Measurements from ENCODE around the gene CDC42BPG. TPM values are rescaled to one million over a fixed set of nuclear protein-coding genes. Genes with fewer than 3 reads are reported as not detected.
A peak's percentile ranks its signal among the peaks of the same experiment; 100 is the strongest.

CDC42BPG gene
- total RNA-seq, 2 donors from 2014 or later = 1.1 to 1.5 TPM

- H3K36me3 Mint-ChIP-seq (ENCODE audit: insufficient read depth in 2 of 2) = peaks cover 15 to 32% of the 10 kb centered on the region in 2 donors
- DNase-seq (peak; percentile 83), ATAC-seq (replicated peaks in 1 of 2) (peak; percentile 31 to 51)
- no peaks in the 10 kb centered on the region for H3K27me3 Mint-ChIP-seq (ENCODE audit: low read depth)
- peak overlapping the region; percentile 91 for H3K27ac Mint-ChIP-seq
- no peaks in the 10 kb centered on the region for H3K9me3 Mint-ChIP-seq
- H3K4me1 Mint-ChIP-seq (ENCODE audit: low read depth) = peaks cover 96% of the 10 kb centered on the region
- H3K4me3 Mint-ChIP-seq = peak overlapping the region; percentile 67 to 91
Measured at GRCh38 chr11:64856382-64857227, 12.2 kb upstream of the CDC42BPG start.

- Mint-ChIP-seq H3K27ac (peak overlapping the region; percentile 91), H3K27me3 (ENCODE audit: low read depth) (no peaks in the 10 kb centered on the region), H3K4me1 (ENCODE audit: low read depth) (peaks cover 96% of the 10 kb centered on the region), H3K36me3 (ENCODE audit: insufficient read depth in 2 of 2) (peaks cover 15 to 32% of the 10 kb centered on the region in 2 donors), H3K4me3 (peak overlapping the region; percentile 67 to 91), H3K9me3 (no peaks in the 10 kb centered on the region)
- DNase-seq (no peak), ATAC-seq (replicated peaks in 1 of 2) (no peak)
Measured at GRCh38 chr11:64855596-64856304, 11.3 kb upstream of the CDC42BPG start.

DNA sequence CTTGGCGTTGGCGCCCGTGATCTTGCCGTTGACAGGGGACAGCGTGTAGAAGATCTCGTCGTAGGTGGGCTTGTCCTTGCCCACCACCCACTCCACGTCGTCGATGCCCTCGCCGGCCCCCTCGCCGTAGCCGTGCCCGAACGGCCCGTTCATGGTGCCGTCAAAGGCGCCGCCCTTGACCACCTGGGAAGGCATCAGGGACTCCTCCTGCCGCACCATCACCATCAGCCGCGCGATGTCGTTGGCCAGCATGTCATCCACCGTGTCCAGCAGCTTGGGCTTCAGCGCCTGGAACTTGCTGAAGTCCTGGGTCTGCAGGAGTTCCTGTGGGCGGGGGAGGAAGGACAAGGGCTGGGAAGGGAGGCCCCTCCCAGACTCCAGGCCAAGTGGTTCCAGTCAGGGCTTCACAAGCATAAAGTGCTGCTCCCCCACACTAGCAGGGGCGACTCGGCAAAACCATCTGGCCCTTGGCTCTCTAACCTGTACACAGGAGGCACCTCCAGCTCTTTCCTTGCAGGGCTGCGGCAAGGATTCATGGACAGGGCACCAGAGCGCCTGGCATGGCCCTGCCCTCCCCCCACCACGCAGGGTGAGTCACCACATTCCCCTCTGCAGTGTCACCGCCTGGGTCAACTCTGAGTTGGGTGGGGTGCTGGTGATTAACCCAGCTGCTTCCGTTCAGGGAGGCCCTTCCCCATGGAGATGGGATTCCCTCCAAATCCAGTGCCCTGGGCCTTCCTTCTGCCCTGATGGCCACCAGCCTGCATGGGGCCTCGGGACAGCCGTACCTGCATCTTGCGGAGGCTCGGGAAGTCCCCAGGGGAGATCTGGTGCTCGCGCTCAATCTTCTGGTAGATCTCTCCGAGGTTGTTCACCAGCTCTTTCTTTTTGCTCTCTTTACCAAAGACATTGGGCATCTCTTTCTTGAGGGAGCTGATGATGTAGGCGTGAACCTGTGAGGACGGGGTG lies 10.4 kb upstream of the CDC42BPG start:
- Mint-ChIP-seq H3K36me3 (ENCODE audit: insufficient read depth in 2 of 2) (peaks cover 14 to 28% of the 10 kb centered on the region in 2 donors), H3K27ac (peak overlapping the region; percentile 91), H3K4me3 (peak overlapping the region; percentile 67 to 91), H3K9me3 (no peaks in the 10 kb centered on the region), H3K27me3 (ENCODE audit: low read depth) (no peaks in the 10 kb centered on the region), H3K4me1 (ENCODE audit: low read depth) (peaks cover 96% of the 10 kb centered on the region)
- peak; percentile 59 to 70 for DNase-seq
- ATAC-seq (replicated peaks in 1 of 2) = no peak

DNA sequence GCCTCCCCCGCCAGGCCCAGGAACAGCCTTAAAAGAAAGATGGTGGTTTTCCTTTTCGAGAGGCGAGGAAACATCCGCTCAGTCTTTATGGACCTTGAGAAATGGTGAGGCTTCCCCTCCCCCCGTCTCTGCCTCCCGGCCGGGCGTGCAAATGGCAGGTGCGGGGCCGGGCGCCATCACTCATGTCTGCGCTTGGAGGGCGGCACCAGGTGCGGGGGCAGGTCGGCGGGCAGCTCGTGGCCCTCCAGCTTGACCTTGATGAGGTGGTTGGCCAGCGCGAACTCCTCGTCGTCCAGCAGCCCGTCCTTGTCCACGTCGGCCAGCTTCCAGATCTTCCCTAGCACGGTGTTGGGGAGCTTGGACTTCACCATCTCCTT lies 9.7 kb upstream of the CDC42BPG start:
- H3K27ac Mint-ChIP-seq = peak overlapping the region; percentile 51
- H3K27me3 Mint-ChIP-seq (ENCODE audit: low read depth) = no peaks in the 10 kb centered on the region
- H3K36me3 Mint-ChIP-seq (ENCODE audit: insufficient read depth in 2 of 2) = peaks cover 14 to 25% of the 10 kb centered on the region in 2 donors
- H3K4me3 Mint-ChIP-seq = peak overlapping the region; percentile 67 to 91
- no peaks in the 10 kb centered on the region for H3K9me3 Mint-ChIP-seq
- H3K4me1 Mint-ChIP-seq (ENCODE audit: low read depth) = peaks cover 96% of the 10 kb centered on the region
- no peak for DNase-seq
- no peak for ATAC-seq (replicated peaks in 1 of 2)

DNA sequence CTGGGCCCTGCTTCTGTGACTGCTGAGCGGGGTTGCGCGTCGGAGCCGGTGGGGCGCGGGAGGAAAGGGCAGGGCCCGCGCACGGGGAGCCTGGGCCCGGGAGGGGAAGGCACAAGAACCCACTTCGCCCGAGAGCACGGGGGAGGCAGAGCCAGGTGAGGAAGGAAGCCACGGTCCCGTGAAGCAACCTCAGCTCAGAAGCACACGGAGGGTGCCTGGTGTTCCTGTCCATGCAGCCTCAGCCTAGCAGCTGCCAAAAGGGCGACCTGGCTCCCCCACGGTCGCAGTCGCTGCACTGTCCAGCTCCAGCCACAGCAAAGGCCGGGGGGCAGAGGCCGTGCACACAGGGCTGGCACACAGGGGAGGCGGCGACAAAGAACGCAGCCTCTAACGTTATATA lies 9.3 kb upstream of the CDC42BPG start:
- Mint-ChIP-seq H3K4me3 (peak overlapping the region; percentile 67 to 91), H3K4me1 (ENCODE audit: low read depth) (peaks cover 96% of the 10 kb centered on the region), H3K27me3 (ENCODE audit: low read depth) (no peaks in the 10 kb centered on the region), H3K27ac (peak overlapping the region; percentile 65), H3K9me3 (no peaks in the 10 kb centered on the region), H3K36me3 (ENCODE audit: insufficient read depth in 2 of 2) (peaks cover 14 to 22% of the 10 kb centered on the region in 2 donors)
- ATAC-seq (replicated peaks in 1 of 2) = no peak
- DNase-seq = no peak

DNA sequence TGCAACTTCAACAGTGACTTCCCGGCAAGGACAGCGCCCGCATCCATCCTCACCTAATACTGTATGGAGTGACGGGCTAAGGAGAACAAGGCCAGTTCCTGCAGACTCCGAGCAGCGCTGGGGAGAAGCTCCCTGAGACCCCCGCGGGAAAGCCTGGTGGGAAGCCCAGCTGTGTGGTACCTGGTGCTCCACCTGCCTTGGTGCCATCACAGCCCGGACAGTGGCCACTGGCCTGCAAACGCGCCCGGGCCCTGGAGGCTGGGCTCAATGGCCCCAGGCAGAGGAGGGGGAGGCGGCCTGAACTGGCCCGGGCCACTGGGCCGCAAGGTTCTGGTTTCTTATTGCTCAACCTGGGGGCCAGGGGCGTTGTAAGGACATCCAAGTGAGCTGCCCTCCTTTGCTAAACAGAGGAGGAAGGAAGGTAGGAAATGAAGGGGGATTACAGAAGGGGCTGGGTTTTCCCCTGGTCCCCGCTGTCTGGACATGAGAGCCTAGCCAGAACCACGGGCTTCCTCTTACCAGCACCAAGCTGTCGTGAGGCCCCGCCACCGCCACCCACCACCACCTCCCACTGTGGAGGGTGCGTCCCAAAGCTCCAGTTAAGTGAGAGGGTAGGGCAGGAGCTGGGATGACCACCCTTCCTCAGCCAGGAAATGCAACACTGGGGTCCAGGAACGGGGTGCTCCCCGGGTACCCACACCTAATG lies 8.5 kb upstream of the CDC42BPG start:
- peak overlapping the region; percentile 85 for H3K27ac Mint-ChIP-seq
- H3K36me3 Mint-ChIP-seq (ENCODE audit: insufficient read depth in 2 of 2) = peaks cover 14 to 19% of the 10 kb centered on the region in 2 donors
- ATAC-seq (replicated peaks in 1 of 2) = no peak
- peaks cover 96% of the 10 kb centered on the region for H3K4me1 Mint-ChIP-seq (ENCODE audit: low read depth)
- no peaks in the 10 kb centered on the region for H3K27me3 Mint-ChIP-seq (ENCODE audit: low read depth)
- DNase-seq = no peak
- peak overlapping the region; percentile 67 to 91 for H3K4me3 Mint-ChIP-seq
- H3K9me3 Mint-ChIP-seq = no peaks in the 10 kb centered on the region

DNA sequence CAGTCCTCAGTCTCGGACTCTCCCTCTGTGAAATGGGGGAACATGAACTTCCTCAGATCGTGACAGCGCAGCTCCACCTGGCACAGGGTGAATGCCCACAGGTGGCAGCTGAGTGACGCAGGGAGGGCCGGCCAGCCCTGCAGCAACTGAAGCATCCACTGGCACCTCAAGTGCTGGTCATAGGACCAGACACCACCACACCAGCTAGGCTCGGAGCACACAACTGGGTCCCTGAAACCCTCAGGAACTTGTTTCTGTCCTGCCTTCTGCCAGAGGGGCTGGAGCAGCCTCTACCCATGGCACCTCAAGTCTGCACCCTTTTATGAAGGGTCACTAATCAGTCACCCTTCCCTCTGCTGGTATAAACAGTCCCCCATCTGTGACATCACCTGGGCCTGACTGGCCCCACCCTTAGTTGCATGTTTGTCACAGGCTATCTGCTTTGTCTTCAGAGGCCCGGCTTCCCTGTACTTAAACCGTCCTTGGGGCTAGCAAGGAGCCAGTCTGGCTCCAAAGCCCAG lies 7.4 kb upstream of the CDC42BPG start:
- no peaks in the 10 kb centered on the region for H3K9me3 Mint-ChIP-seq
- peak in 1 of 2 donors; percentile 6 for ATAC-seq (replicated peaks in 1 of 2)
- peak overlapping the region; percentile 67 to 91 for H3K4me3 Mint-ChIP-seq
- DNase-seq = no peak
- H3K4me1 Mint-ChIP-seq (ENCODE audit: low read depth) = peaks cover 96% of the 10 kb centered on the region
- H3K27me3 Mint-ChIP-seq (ENCODE audit: low read depth) = no peaks in the 10 kb centered on the region
- peaks cover 14% of the 10 kb centered on the region in 2 donors for H3K36me3 Mint-ChIP-seq (ENCODE audit: insufficient read depth in 2 of 2)
- H3K27ac Mint-ChIP-seq = peak overlapping the region; percentile 90

DNA sequence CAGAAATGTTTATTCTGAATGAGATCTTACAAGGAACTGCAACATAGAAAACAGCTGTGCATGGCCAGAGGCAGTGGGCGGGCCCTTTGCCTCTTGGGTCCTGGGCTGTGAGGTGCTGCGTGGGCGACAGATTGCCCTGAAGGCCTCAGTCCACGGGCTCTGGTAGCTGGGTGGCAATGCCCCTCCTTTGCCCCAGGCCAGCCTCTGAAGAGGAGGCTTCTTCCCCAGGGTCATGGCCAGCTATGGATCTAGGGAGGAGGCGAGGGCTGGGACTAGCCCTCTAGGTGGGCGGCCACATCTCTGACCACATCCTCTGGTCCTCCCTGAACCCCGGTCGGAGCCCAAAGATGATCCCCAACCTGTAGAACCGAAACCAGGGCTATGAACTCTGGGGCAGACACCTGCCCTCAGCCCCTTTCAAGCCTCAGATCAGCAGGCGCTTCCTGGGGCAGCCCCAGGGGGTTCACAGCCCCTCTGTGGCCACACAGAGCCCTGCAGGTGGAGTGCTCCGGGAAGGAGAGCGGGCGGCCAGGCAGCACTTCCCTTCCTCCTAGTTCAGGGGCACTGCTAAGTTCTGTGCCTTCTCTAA lies 6.6 kb upstream of the CDC42BPG start:
- DNase-seq (peak; percentile 76 to 80), ATAC-seq (replicated peaks in 1 of 2) (peak; percentile 58 to 66)
- Mint-ChIP-seq H3K36me3 (ENCODE audit: insufficient read depth in 2 of 2) (peaks cover 14% of the 10 kb centered on the region in 2 donors), H3K27ac (peak overlapping the region; percentile 85), H3K9me3 (no peaks in the 10 kb centered on the region), H3K4me3 (peak overlapping the region; percentile 67 to 91), H3K4me1 (ENCODE audit: low read depth) (peaks cover 90% of the 10 kb centered on the region), H3K27me3 (ENCODE audit: low read depth) (no peaks in the 10 kb centered on the region)

GRCh38 chr11:64849598-64850356 lies 5.3 kb upstream of the CDC42BPG start:
- Mint-ChIP-seq H3K27me3 (ENCODE audit: low read depth) (no peaks in the 10 kb centered on the region), H3K4me3 (no peak overlapping the region), H3K4me1 (ENCODE audit: low read depth) (peaks cover 84% of the 10 kb centered on the region), H3K27ac (no peak overlapping the region), H3K36me3 (ENCODE audit: insufficient read depth in 2 of 2) (peaks cover 6 to 8% of the 10 kb centered on the region in 2 donors), H3K9me3 (no peaks in the 10 kb centered on the region)
- ATAC-seq (replicated peaks in 1 of 2) (no peak), DNase-seq (no peak)

DNA sequence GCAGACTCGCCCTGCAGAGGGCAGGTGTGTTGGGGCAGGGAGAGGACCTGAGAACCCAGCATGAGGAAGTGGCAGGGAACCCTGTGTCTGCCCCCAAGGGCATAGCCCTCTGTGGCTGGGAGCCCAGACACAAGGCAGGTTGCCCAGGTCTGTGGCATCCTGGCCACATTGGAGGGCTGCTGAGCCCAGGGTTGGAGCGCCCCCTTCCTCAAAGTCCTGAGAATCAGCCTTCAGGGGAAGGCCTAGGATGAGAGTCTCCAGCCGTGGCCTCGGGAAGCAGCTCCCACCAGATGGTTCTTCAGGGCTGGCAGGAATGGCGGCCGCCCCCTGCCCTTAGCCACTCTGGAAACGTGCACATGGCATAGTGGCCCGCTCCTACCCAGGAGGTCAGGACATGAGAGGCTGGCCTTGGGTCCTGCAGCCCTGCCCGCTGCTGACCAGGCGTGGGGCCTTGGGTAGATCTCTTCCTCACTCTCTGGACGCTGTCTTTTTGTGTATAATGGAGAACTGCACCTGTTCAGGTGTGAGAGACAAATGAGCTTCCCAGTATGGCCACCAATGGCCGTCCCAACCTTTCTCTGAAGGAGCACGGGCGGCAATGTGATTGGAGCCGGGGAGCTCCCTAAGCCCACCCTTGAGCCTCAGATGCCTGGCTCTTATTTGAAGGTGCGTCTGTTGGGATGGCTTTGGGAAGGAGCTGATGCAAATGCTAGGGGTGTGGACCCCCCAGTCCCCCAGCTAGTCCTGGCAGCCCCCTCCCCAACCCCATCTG lies 4.6 kb upstream of the CDC42BPG start:
- Mint-ChIP-seq H3K4me1 (ENCODE audit: low read depth) (peaks cover 77% of the 10 kb centered on the region), H3K4me3 (no peak overlapping the region), H3K27ac (no peak overlapping the region), H3K27me3 (ENCODE audit: low read depth) (no peaks in the 10 kb centered on the region), H3K36me3 (ENCODE audit: insufficient read depth in 2 of 2) (peaks cover 2 to 3% of the 10 kb centered on the region in 2 donors), H3K9me3 (no peaks in the 10 kb centered on the region)
- ATAC-seq (replicated peaks in 1 of 2) (no peak), DNase-seq (no peak)

Data from activated T-cell treated with anti-CD3 and anti-CD28 coated beads, Interleukin-2, amount 50 U/mL, for 72 hours (primary cell).